Vagina (tissue), 2 donors: Measurements from ENCODE around the gene SH3RF1.

ENCODE experiments used
- CTCF ChIP-seq, 3 experiments: fragments of 450-650 bp in 2 of 3; fragments of 200-600 bp in 1 of 3; sonication (generic) in 1 of 3; IDR thresholded peaks; one replicate each; pipeline ENCODE4 v1.5.1; 2017 to 2019; ENCODE audit warnings: antibody characterized with exemption in 3 of 3, mild to moderate bottlenecking in 2 of 3, moderate library complexity in 2 of 3
- POLR2A ChIP-seq, 2 donors: fragments of 450-650 bp; IDR thresholded peaks; one replicate each; pipeline ENCODE4 v1.6.1; 2017; ENCODE audit warnings: antibody characterized with exemption in 2 of 2, mild to moderate bottlenecking in 2 of 2, moderate library complexity in 2 of 2

GRCh38 chr4:169249214-169249973 lies 21.4 kb downstream of the SH3RF1 start:
- TF ChIP-seq CTCF (IDR thresholded peaks at IDR 0.05): no peak
- no peak for TF ChIP-seq POLR2A (IDR thresholded peaks at IDR 0.05)
